C4-2B (cell line): ENCODE results near the gene IL12RB2.

Experiments
- H3K27ac ChIP-seq: fragments of 450-650 bp; 2 replicates; pipeline ENCODE4 v1.5.1; 2017
- CTCF ChIP-seq: fragments of 450-650 bp; conservative IDR thresholded peaks from 2 replicates; pipeline ENCODE4 v1.5.1; 2017; ENCODE audit warnings: mild to moderate bottlenecking
- ZFX ChIP-seq: fragments of 450-650 bp; IDR thresholded peaks from 2 replicates; pipeline ENCODE4 v1.6.1; 2017

The IL12RB2 gene

GRCh38 chr1:67307251-67308060 lies at the start of gene IL12RB2:
TSS of gene IL12RB2 (plus strand) at chr1:67307873. CDS start at chr1:67320369, 12,496 bp downstream.
- TF ChIP-seq ZFX (no peak), CTCF (no peak)
- no peak within 1 kb of the TSS for H3K27ac ChIP-seq

- no peak overlapping the region for H3K27ac ChIP-seq
- TF ChIP-seq ZFX (no peak), CTCF (peak; percentile 18)
Measured at GRCh38 chr1:67261680-67262079, 46.0 kb upstream of the IL12RB2 start.

GRCh38 chr1:67262735-67263134 lies 44.9 kb upstream of the IL12RB2 start:
- H3K27ac ChIP-seq: no peak overlapping the region
- TF ChIP-seq ZFX (no peak), CTCF (no peak)

GRCh38 chr1:67264152-67264551 lies 43.5 kb upstream of the IL12RB2 start:
- H3K27ac ChIP-seq: no peak overlapping the region

GRCh38 chr1:67264899-67265298 lies 42.8 kb upstream of the IL12RB2 start:
- TF ChIP-seq CTCF: no peak
- TF ChIP-seq ZFX: no peak
- no peak overlapping the region for H3K27ac ChIP-seq

More at GRCh38 chr1:67264152-67264551, 43.5 kb upstream of the IL12RB2 start:
- TF ChIP-seq CTCF (no peak), ZFX (no peak)

- no peak overlapping the region for H3K27ac ChIP-seq
- TF ChIP-seq ZFX (no peak), CTCF (no peak)
Measured at GRCh38 chr1:67269061-67269460, 38.6 kb upstream of the IL12RB2 start.

- H3K27ac ChIP-seq: no peak overlapping the region
- TF ChIP-seq ZFX (no peak), CTCF (no peak)
Measured at GRCh38 chr1:67270541-67270940, 37.1 kb upstream of the IL12RB2 start.
